RCC 7860 (cell line): ENCODE results near the gene CAPZA1.

Source experiments
- DNase-seq: peaks from one replicate; pipeline ENCODE4 v3.0.0-alpha.2; 2015; ENCODE audit warnings: low spot score
- FAIRE-seq: peaks from 2 replicates; lab custom pipeline; 2012; peaks lifted over from hg19 to GRCh38; lab: Jason Lieb, UNC

Gene CAPZA1

DNA sequence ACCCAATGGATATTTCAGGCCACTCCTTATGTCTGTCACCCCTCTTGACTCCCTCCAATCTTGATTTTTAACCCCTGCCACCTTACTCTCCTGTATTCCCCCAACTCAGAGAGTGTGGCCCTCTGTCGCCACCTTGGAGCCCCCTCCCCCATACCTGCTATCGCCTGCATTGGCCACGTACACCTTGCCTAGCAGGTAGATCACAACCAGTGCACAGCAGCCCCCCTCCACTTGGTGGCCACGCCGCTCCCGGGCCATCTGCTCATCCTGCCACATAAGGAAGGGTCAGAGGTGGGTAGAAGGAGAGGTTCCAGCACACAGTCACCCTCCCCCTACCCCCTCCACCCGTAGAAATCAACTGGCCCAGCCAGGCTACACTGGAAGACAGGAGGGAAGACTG is 92.6 kb downstream of the CAPZA1 start:
- FAIRE-seq (no peak), DNase-seq (no peak)

- DNase-seq (no peak), FAIRE-seq (no peak)
Observed at GRCh38 chr1:112712701-112713128, 93.1 kb downstream of the CAPZA1 start.

DNA sequence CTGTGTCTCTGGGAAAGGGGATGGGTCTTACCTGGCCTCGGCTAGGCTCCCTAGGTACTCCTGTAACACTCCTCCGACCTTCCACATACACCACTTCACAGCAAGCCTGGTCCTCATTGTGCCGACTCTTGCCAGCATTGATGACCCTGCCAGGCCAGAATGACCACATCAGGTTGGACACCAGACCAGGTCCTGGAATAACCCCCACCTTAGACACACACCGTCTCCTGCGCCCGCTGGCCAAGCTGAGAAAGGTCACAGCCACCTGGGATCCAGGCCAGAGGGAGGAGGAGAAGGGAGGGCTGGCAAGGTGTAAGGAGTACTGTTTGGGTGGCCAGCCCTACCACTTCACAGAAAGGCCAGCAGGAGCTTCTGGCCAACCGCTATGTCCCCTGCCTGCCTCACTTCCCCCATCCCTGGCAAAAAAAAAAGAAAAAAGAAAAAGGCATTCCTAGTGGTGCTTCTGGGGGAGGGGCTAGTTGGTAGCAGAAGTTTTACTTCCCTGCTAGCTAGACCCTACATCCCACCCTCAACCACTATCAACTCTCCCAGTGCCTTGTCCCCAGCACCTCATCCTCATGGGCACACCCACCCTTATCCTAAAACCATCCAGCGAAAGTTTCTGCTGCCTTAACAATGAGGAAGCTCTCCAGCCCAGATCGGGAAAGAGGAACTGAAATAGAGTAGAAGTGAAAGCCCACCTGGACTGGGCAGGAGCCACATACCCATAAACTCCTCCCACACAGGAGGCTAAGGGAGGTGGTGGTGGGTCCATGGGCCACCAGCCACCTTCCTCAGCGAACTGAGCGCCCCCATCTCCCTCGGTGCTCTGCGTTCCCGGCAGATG is 94.1 kb downstream of the CAPZA1 start:
- no peak for FAIRE-seq

GRCh38 chr1:112714313-112715263 is 95.0 kb downstream of the CAPZA1 start:
- no peak for DNase-seq
- FAIRE-seq, result no peak

More for the DNA sequence above, 94.1 kb downstream of the CAPZA1 start:
- DNase-seq, result no peak

DNA sequence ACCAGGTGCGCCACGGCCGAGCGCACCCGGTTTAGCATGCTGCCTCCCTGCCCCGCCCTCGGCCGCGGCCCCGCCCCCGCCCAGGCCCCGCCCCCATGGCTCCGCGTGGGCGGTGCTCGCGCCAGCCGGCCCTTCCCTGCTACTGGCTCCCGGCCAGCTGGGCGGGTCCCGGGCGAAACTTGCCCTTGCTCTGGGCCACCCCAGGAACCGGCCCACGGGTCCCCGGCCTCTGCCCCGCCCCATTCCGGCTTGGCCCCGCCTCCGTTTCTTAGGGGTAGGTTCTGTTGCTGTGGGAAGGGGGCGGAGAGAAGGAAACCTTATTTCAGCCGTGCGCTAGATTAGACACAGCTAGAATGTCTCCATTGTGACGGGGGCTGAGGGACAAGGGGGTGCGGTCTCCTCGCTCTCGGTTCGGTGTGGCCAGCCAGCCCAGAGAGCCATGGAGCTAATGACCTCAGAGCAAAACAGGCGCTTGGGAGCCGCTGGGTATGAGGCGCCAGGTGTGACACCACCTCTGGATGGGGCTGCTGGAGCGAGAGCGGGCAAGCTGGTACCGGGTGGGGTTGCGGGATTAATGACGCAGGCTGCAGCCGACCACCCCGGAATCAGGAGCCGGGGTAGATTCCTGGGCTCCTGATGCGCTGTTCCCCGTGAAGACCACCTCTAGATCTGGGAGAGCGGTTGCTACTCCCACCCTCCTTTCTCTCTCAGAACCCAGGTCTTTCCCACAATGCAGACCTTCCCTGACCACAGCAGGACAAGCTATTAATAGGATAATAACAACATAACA is 95.8 kb downstream of the CAPZA1 start, which contains the start of gene PPM1J:
Gene PPM1J (minus strand): TSS at position 69 of the 790 bp plus-strand sequence. CDS start 31 bp downstream, at position 38.
- peak; percentile 79 for DNase-seq
- no peak for FAIRE-seq

- DNase-seq (peak; percentile 75), FAIRE-seq (no peak)
Observed at GRCh38 chr1:112716133-112716720, 96.6 kb downstream of the CAPZA1 start.

- FAIRE-seq (no peak), DNase-seq (no peak)
Observed at GRCh38 chr1:112717263-112717873, 97.7 kb downstream of the CAPZA1 start.

- DNase-seq (peak; percentile 59), FAIRE-seq (no peak)
Observed at GRCh38 chr1:112718691-112719418, 99.2 kb downstream of the CAPZA1 start.

DNA sequence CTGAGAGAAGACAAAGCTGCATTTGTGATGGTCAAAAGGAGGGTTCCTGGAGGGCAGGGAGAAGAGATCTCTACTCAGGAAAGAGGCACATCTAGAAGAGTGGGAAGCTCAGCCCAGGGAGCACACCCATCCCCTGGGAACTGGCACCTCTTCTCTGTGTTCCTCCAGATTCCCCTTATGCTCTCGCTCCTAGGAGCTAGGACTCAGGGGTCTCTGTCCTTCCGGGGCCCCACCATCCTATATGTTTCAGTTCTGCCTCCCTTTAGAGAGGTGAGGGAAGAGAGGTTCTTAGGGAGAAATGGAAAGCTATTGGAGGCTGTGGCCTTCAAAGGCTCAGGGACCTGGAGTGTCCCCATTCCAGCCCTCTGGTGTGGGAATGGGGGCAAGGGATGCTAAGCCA is 100.1 kb downstream of the CAPZA1 start:
- no peak for DNase-seq
- no peak for FAIRE-seq

GRCh38 chr1:112720800-112721199 is 101.2 kb downstream of the CAPZA1 start:
- no peak for FAIRE-seq
- no peak for DNase-seq
